OCI-LY1 (cell line): ENCODE data around the gene MRPL10.

Experiments used
- H2AFZ ChIP-seq: fragments of 200-600 bp; sonication (generic), shearing (Covaris generic); 2 replicates; pipeline ENCODE4 v1.6.0; 2014; ENCODE audit warnings: antibody characterized with exemption, mild to moderate bottlenecking, low read length
- H3F3A ChIP-seq: fragments of 200-600 bp; sonication (generic), shearing (Covaris generic); 2 replicates; pipeline ENCODE4 v1.6.0; 2014; ENCODE audit warnings: mild to moderate bottlenecking, antibody characterized with exemption, low read length, moderate library complexity; ENCODE audit not compliant: insufficient read depth
- H3K27ac ChIP-seq: fragments of 200-600 bp; sonication (generic); 2 replicates; pipeline ENCODE4 v1.5.1; 2014; ENCODE audit warnings: low read length, mixed run types, mild to moderate bottlenecking, low read depth; ENCODE audit not compliant: poor library complexity, severe bottlenecking
- H3K27me3 ChIP-seq: fragments of 200-600 bp; sonication (generic); 2 replicates; pipeline ENCODE4 v1.6.0; 2014; ENCODE audit warnings: antibody characterized with exemption, mild to moderate bottlenecking, low read length, moderate library complexity; ENCODE audit not compliant: insufficient read depth
- H3K36me3 ChIP-seq: fragments of 200-600 bp; sonication (generic); 2 replicates; pipeline ENCODE4 v1.6.1; 2014; ENCODE audit warnings: mild to moderate bottlenecking, antibody characterized with exemption, low read length, moderate library complexity, mixed read lengths; ENCODE audit not compliant: insufficient read depth
- H3K4me1 ChIP-seq: fragments of 200-600 bp; sonication (generic); 2 replicates; pipeline ENCODE4 v1.5.1; 2014; ENCODE audit warnings: mild to moderate bottlenecking, low read length, moderate library complexity; ENCODE audit not compliant: insufficient read depth, severe bottlenecking
- H3K4me2 ChIP-seq: fragments of 200-600 bp; sonication (generic), shearing (Covaris generic); 2 replicates; pipeline ENCODE4 v1.6.1; 2014; ENCODE audit warnings: low read length
- H3K4me3 ChIP-seq: fragments of 200-600 bp; sonication (generic); 2 replicates; pipeline ENCODE4 v1.5.1; 2014; ENCODE audit warnings: low read length, low read depth, mild to moderate bottlenecking, mixed read lengths; ENCODE audit not compliant: poor library complexity, severe bottlenecking
- H3K79me2 ChIP-seq: fragments of 200-600 bp; shearing (Covaris generic); 2 replicates; pipeline ENCODE4 v1.6.1; 2016; ENCODE audit warnings: mixed run types, low read length, mixed read lengths; ENCODE audit not compliant: insufficient read depth
- H3K9ac ChIP-seq: fragments of 200-600 bp; sonication (generic), shearing (Covaris generic); 2 replicates; pipeline ENCODE4 v1.6.1; 2014; ENCODE audit warnings: mild to moderate bottlenecking, low read length, mixed read lengths
- H3K9me2 ChIP-seq: fragments of 200-600 bp; sonication (generic), shearing (Covaris generic); 2 replicates; pipeline ENCODE4 v1.6.1; 2014; ENCODE audit warnings: low read depth, mild to moderate bottlenecking, low read length, mixed read lengths
- H3K9me3 ChIP-seq: fragments of 200-600 bp; shearing (Covaris generic); 2 replicates; pipeline ENCODE4 v1.6.1; 2014; ENCODE audit warnings: low read length, mixed read lengths
- H4K20me1 ChIP-seq: fragments of 200-600 bp; sonication (generic), shearing (Covaris generic); 2 replicates; pipeline ENCODE4 v1.6.0; 2016; ENCODE audit warnings: mild to moderate bottlenecking, low read length; ENCODE audit not compliant: insufficient read depth
- CTCF ChIP-seq: fragments of 200-600 bp; sonication (generic), shearing (Covaris generic); IDR thresholded peaks from 2 replicates; pipeline ENCODE4 v1.5.1; 2017; ENCODE audit warnings: mild to moderate bottlenecking, antibody characterized with exemption, low read length, moderate library complexity, mixed read lengths
- EZH2 ChIP-seq: fragments of 200-600 bp; sonication (generic), shearing (Covaris generic); IDR thresholded peaks from 2 replicates; pipeline ENCODE4 v1.8.0; 2017; ENCODE audit warnings: borderline replicate concordance, mixed run types, mild to moderate bottlenecking, antibody characterized with exemption, low read length, moderate library complexity, mixed read lengths

The MRPL10 gene

GRCh38 chr17:47838636-47839035 is 7.3 kb upstream of the MRPL10 start:
- Histone ChIP-seq H3K36me3 (no peaks in the 10 kb centered on the region), H3K79me2 (no peaks in the 10 kb centered on the region), H3K9me2 (no peaks in the 10 kb centered on the region), H3K9me3 (no peaks in the 10 kb centered on the region), H2AFZ (no peak overlapping the region), H3F3A (no peaks in the 10 kb centered on the region), H3K4me1 (peaks cover 19% of the 10 kb centered on the region), H3K27ac (no peak overlapping the region), H3K4me3 (no peak overlapping the region), H3K27me3 (no peaks in the 10 kb centered on the region), H4K20me1 (no peaks in the 10 kb centered on the region), H3K9ac (no peak overlapping the region), H3K4me2 (no peak overlapping the region)
- no peak for TF ChIP-seq EZH2
- no peak for TF ChIP-seq CTCF

- H4K20me1 ChIP-seq, result no peaks in the 10 kb centered on the region
- H3K79me2 ChIP-seq, result no peaks in the 10 kb centered on the region
- H3K4me3 ChIP-seq, result no peak overlapping the region
- H3K9ac ChIP-seq, result no peak overlapping the region
- H3K4me2 ChIP-seq, result no peak overlapping the region
- H2AFZ ChIP-seq, result no peak overlapping the region
- no peaks in the 10 kb centered on the region for H3K36me3 ChIP-seq
- no peak overlapping the region for H3K27ac ChIP-seq
- no peaks in the 10 kb centered on the region for H3K9me2 ChIP-seq
- H3K27me3 ChIP-seq, result no peaks in the 10 kb centered on the region
- peaks cover 19% of the 10 kb centered on the region for H3K4me1 ChIP-seq
- no peaks in the 10 kb centered on the region for H3K9me3 ChIP-seq
- H3F3A ChIP-seq, result no peaks in the 10 kb centered on the region
- TF ChIP-seq EZH2 (no peak), CTCF (no peak)
Observed at GRCh38 chr17:47837401-47838039, 6.2 kb upstream of the MRPL10 start.

- no peak overlapping the region for H3K9ac ChIP-seq
- TF ChIP-seq CTCF, result no peak
- no peak for TF ChIP-seq EZH2
- H3K27ac ChIP-seq, result no peak overlapping the region
- H3K4me2 ChIP-seq, result no peak overlapping the region
- no peaks in the 10 kb centered on the region for H3F3A ChIP-seq
- H3K9me3 ChIP-seq, result no peaks in the 10 kb centered on the region
- no peaks in the 10 kb centered on the region for H3K27me3 ChIP-seq
- no peaks in the 10 kb centered on the region for H3K36me3 ChIP-seq
- no peaks in the 10 kb centered on the region for H3K9me2 ChIP-seq
- no peaks in the 10 kb centered on the region for H4K20me1 ChIP-seq
- peaks cover 22% of the 10 kb centered on the region for H3K4me1 ChIP-seq
- H2AFZ ChIP-seq, result no peak overlapping the region
- no peaks in the 10 kb centered on the region for H3K79me2 ChIP-seq
- no peak overlapping the region for H3K4me3 ChIP-seq
Observed at GRCh38 chr17:47836601-47837000, 5.3 kb upstream of the MRPL10 start.
